BE2C (cell line): ENCODE measurements around the gene CEACAM16.

Experiments used
- DNase-seq: peaks from one replicate; pipeline ENCODE4 v3.0.0-alpha.2; 2020
- H3K27me3 ChIP-seq: fragments of 250-450 bp; sonication (Bioruptor Pico); 2 replicates; pipeline ENCODE4 v1.5.1; 2020; ENCODE audit warnings: mild to moderate bottlenecking
- H3K36me3 ChIP-seq: fragments of 250-450 bp; sonication (Bioruptor Pico); 2 replicates; pipeline ENCODE4 v1.5.1; 2020; ENCODE audit warnings: mild to moderate bottlenecking
- H3K4me1 ChIP-seq: fragments of 250-450 bp; sonication (Bioruptor Pico); 2 replicates; pipeline ENCODE4 v1.5.1; 2020
- H3K4me3 ChIP-seq: 2 replicates; pipeline ENCODE4 v1.5.1; 2011; ENCODE audit warnings: low read depth, low read length
- H3K9me3 ChIP-seq: fragments of 250-450 bp; sonication (Bioruptor Pico); 2 replicates; pipeline ENCODE4 v1.5.1; 2020
- CTCF ChIP-seq: IDR thresholded peaks from 2 replicates; pipeline ENCODE4 v1.5.1; 2012; ENCODE audit warnings: mild to moderate bottlenecking, low read depth, low read length

CEACAM16 gene

GRCh38 chr19:44673510-44673909 lies 25.4 kb upstream of the CEACAM16 start:
- Histone ChIP-seq H3K27me3 (no peaks in the 10 kb centered on the region), H3K36me3 (no peaks in the 10 kb centered on the region), H3K4me1 (no peaks in the 10 kb centered on the region), H3K9me3 (no peaks in the 10 kb centered on the region), H3K4me3 (no peak overlapping the region)
- no peak for TF ChIP-seq CTCF
- no peak for DNase-seq

- no peaks in the 10 kb centered on the region for H3K9me3 ChIP-seq
- TF ChIP-seq CTCF: no peak
- DNase-seq: no peak
- no peaks in the 10 kb centered on the region for H3K27me3 ChIP-seq
- H3K4me3 ChIP-seq: no peak overlapping the region
- H3K4me1 ChIP-seq: no peaks in the 10 kb centered on the region
- no peaks in the 10 kb centered on the region for H3K36me3 ChIP-seq
Measured at GRCh38 chr19:44675521-44675920, 23.4 kb upstream of the CEACAM16 start.

GRCh38 chr19:44677019-44677811 lies 21.7 kb upstream of the CEACAM16 start:
- Histone ChIP-seq H3K36me3 (no peaks in the 10 kb centered on the region), H3K27me3 (no peaks in the 10 kb centered on the region), H3K4me1 (no peaks in the 10 kb centered on the region), H3K4me3 (peak overlapping the region; percentile 46), H3K9me3 (no peaks in the 10 kb centered on the region)
- DNase-seq: peak; percentile 68
- TF ChIP-seq CTCF: no peak

- no peaks in the 10 kb centered on the region for H3K4me1 ChIP-seq
- TF ChIP-seq CTCF: no peak
- no peaks in the 10 kb centered on the region for H3K27me3 ChIP-seq
- H3K9me3 ChIP-seq: no peaks in the 10 kb centered on the region
- no peak overlapping the region for H3K4me3 ChIP-seq
- no peaks in the 10 kb centered on the region for H3K36me3 ChIP-seq
- DNase-seq: no peak
Measured at GRCh38 chr19:44680536-44680935, 18.4 kb upstream of the CEACAM16 start.

GRCh38 chr19:44681992-44682790 lies 16.8 kb upstream of the CEACAM16 start:
- Histone ChIP-seq H3K9me3 (no peaks in the 10 kb centered on the region), H3K4me3 (no peak overlapping the region), H3K4me1 (no peaks in the 10 kb centered on the region), H3K27me3 (no peaks in the 10 kb centered on the region), H3K36me3 (no peaks in the 10 kb centered on the region)
- no peak for TF ChIP-seq CTCF
- no peak for DNase-seq

GRCh38 chr19:44682807-44683206 lies 16.1 kb upstream of the CEACAM16 start:
- no peak for TF ChIP-seq CTCF
- H3K4me3 ChIP-seq: no peak overlapping the region
- no peak for DNase-seq
- H3K4me1 ChIP-seq: no peaks in the 10 kb centered on the region
- H3K9me3 ChIP-seq: no peaks in the 10 kb centered on the region
- no peaks in the 10 kb centered on the region for H3K36me3 ChIP-seq
- H3K27me3 ChIP-seq: no peaks in the 10 kb centered on the region
